Natural killer cell (primary cell): Measurements from ENCODE around the gene CRACR2A. TPM values are rescaled to one million over a fixed set of nuclear protein-coding genes. Genes with fewer than 3 reads are reported as not detected.

Source experiments
- ATAC-seq, 3 donors: fragments of 150-1000 bp in 2 of 3; fragments of 200-7000 bp in 1 of 3; cut with Tn5 transposase; 1 replicate in 1 of 3; 2 replicates in 2 of 3; pipeline ENCODE4 v1.10.0; 2021; ENCODE audit warnings: mild to moderate bottlenecking in 2 of 3, moderate library complexity in 2 of 3
- DNase-seq, 2 donors: peaks; one replicate each; pipeline versions ENCODE4 v3.0.0 to v3.0.0-alpha.2; 2013 to 2021; ENCODE audit warnings: mixed read lengths in 1 of 2
- H3K27ac ChIP-seq: one replicate; pipeline ENCODE4 v1.5.1; 2013; ENCODE audit warnings: mild to moderate bottlenecking, low read length
- H3K27me3 ChIP-seq: one replicate; pipeline ENCODE4 v1.6.1; 2013; ENCODE audit warnings: low read length; ENCODE audit not compliant: control insufficient read depth, insufficient read depth
- H3K36me3 ChIP-seq: one replicate; pipeline ENCODE4 v1.6.1; 2013; ENCODE audit warnings: low read length; ENCODE audit not compliant: control insufficient read depth, insufficient read depth
- H3K4me1 ChIP-seq: one replicate; pipeline ENCODE4 v1.6.1; 2013; ENCODE audit warnings: low read length; ENCODE audit not compliant: control insufficient read depth, insufficient read depth
- H3K4me3 ChIP-seq: one replicate; pipeline ENCODE4 v1.5.1; 2013; ENCODE audit warnings: low read length
- H3K9me3 ChIP-seq: one replicate; pipeline ENCODE4 v1.6.1; 2013; ENCODE audit warnings: low read length; ENCODE audit not compliant: control insufficient read depth, insufficient read depth
- H3K27ac Mint-ChIP-seq, 2 donors: one replicate each; pipeline ENCODE4 v1.8.0; 2022; ENCODE audit warnings: mild to moderate bottlenecking in 2 of 2, mixed read lengths in 2 of 2, moderate library complexity in 1 of 2
- H3K27me3 Mint-ChIP-seq, 2 donors: one replicate each; pipeline ENCODE4 v1.8.0; 2022; ENCODE audit warnings: low read depth in 2 of 2, mixed read lengths in 2 of 2
- H3K36me3 Mint-ChIP-seq: one replicate; pipeline ENCODE4 v1.8.0; 2022; ENCODE audit warnings: mixed read lengths
- H3K4me1 Mint-ChIP-seq, 2 donors: one replicate each; pipeline ENCODE4 v1.8.0; 2022; ENCODE audit warnings: mixed read lengths in 2 of 2
- H3K4me3 Mint-ChIP-seq: one replicate; pipeline ENCODE4 v1.8.0; 2022; ENCODE audit warnings: mild to moderate bottlenecking, moderate library complexity, mixed read lengths
- H3K9me3 Mint-ChIP-seq, 2 donors: one replicate each; pipeline ENCODE4 v1.8.0; 2022; ENCODE audit warnings: mixed read lengths in 2 of 2
- CTCF ChIP-seq: fragments of 200-600 bp; IDR thresholded peaks from one replicate; pipeline ENCODE4 v1.8.0; 2022; ENCODE audit warnings: antibody characterized with exemption
- WGBS: methylation state at CpG from one replicate; pipeline ENCODE4 v1.1.7; 2013; ENCODE audit warnings: missing lambda C conversion rate; ENCODE audit not compliant: insufficient coverage; 5-methylcytosine and 5-hydroxymethylcytosine counted together
- intact Hi-C: fragments of 100-400 bp; cut with micrococcal nuclease; formaldehyde crosslinking; loops from one replicate; pipeline ENCODE4 v1.14.2; 2022
- total RNA-seq, 4 donors: library from RNA; stranded (reverse); fragments of 120-200 nt in 1 of 4; gene quantifications; one replicate each; pipeline versions ENCODE4 v1.2.3 to v1.2.4, GENCODE V29; 2013 to 2022

CRACR2A gene
- total RNA-seq, 3 donors from 2014 or later (not counting 1 experiment from before 2014, with no cell fraction given): 59.8 to 94.4 (median 80.5) TPM

- H3K27me3 ChIP-seq: no peaks in the 10 kb centered on the region
- peaks cover 0 to 10% of the 10 kb centered on the region in 2 donors for H3K4me1 Mint-ChIP-seq
- no peaks in the 10 kb centered on the region for H3K9me3 Mint-ChIP-seq
- no peaks in the 10 kb centered on the region for H3K36me3 ChIP-seq
- TF ChIP-seq CTCF: no peak
- DNase-seq (no peak), ATAC-seq (no peak)
- WGBS: 81% methylated on average over 14 of the region's 14 CpGs
- intact Hi-C loops: no loop called here
- H3K4me3 Mint-ChIP-seq: no peak overlapping the region
- H3K4me1 ChIP-seq: no peaks in the 10 kb centered on the region
- peaks cover 15 to 17% of the 10 kb centered on the region in 2 donors for H3K27me3 Mint-ChIP-seq
- H3K4me3 ChIP-seq: no peak overlapping the region
- no peak overlapping the region for H3K27ac Mint-ChIP-seq
- no peaks in the 10 kb centered on the region for H3K36me3 Mint-ChIP-seq
- H3K27ac ChIP-seq: no peak overlapping the region
- H3K9me3 ChIP-seq: no peaks in the 10 kb centered on the region
These were observed 152.7 kb downstream of the CRACR2A start for GRCh38 chr12:3600039-3600720.

GRCh38 chr12:3598896-3599860 lies 153.7 kb downstream of the CRACR2A start:
- Histone ChIP-seq H3K9me3 (no peaks in the 10 kb centered on the region), H3K27me3 (no peaks in the 10 kb centered on the region), H3K36me3 (no peaks in the 10 kb centered on the region), H3K27ac (no peak overlapping the region), H3K4me1 (no peaks in the 10 kb centered on the region), H3K4me3 (no peak overlapping the region)
- H3K4me1 Mint-ChIP-seq: peaks cover 0 to under 1% of the 10 kb centered on the region in 2 donors
- ATAC-seq (no peak), DNase-seq (no peak)
- H3K9me3 Mint-ChIP-seq: no peaks in the 10 kb centered on the region
- TF ChIP-seq CTCF: no peak
- 83% methylated on average over 17 of the region's 17 CpGs for WGBS
- no peak overlapping the region for H3K4me3 Mint-ChIP-seq
- peaks cover 15 to 17% of the 10 kb centered on the region in 2 donors for H3K27me3 Mint-ChIP-seq
- no peak overlapping the region for H3K27ac Mint-ChIP-seq
- no peaks in the 10 kb centered on the region for H3K36me3 Mint-ChIP-seq
- intact Hi-C loops: no loop called here

GRCh38 chr12:3597526-3598210 lies 155.2 kb downstream of the CRACR2A start:
- no peaks in the 10 kb centered on the region for H3K36me3 Mint-ChIP-seq
- Histone ChIP-seq H3K4me3 (no peak overlapping the region), H3K36me3 (no peaks in the 10 kb centered on the region), H3K4me1 (no peaks in the 10 kb centered on the region), H3K27ac (no peak overlapping the region), H3K9me3 (no peaks in the 10 kb centered on the region), H3K27me3 (no peaks in the 10 kb centered on the region)
- ATAC-seq (no peak), DNase-seq (no peak)
- no peak overlapping the region for H3K4me3 Mint-ChIP-seq
- intact Hi-C loops: no loop called here
- no peaks in the 10 kb centered on the region for H3K9me3 Mint-ChIP-seq
- peaks cover 15 to 17% of the 10 kb centered on the region in 2 donors for H3K27me3 Mint-ChIP-seq
- no peak for TF ChIP-seq CTCF
- no peaks in the 10 kb centered on the region for H3K4me1 Mint-ChIP-seq
- WGBS: 88% methylated on average over 7 of the region's 7 CpGs
- H3K27ac Mint-ChIP-seq: no peak overlapping the region
